Measurements from ENCODE around the gene MAD1L1. TPM values are rescaled to one million over a fixed set of nuclear protein-coding genes. Genes with fewer than 3 reads are reported as not detected.

MAD1L1 gene
- total RNA-seq, 1 experiment from 2014 or later: 50.8 TPM

DNA sequence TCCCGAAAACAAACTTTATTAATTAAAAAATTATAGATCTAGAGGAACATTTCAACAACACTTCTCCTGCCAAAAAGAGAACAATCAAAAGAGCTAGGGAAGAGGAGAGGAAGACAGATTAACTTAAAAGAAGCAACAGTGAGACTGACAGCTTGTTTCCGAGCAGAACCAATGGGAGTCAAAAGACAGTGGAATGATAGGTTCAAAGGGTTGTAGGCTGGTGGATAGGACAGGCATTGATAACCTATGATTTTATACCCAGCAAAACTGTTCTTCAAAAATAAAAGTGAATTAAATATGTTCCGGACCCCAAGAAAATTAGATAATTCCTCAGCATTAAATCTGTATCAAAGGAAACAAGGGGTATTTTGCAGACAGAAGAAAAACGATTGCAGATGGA lies 207.6 kb downstream of the MAD1L1 start:
- no TSS peak for BruUV-seq (replicated peaks)
- Histone ChIP-seq H3K4me2 (no peak overlapping the region), H3K9me2 (ENCODE audit: insufficient read depth) (no peaks in the 10 kb centered on the region), H2AFZ (no peak overlapping the region), H3K4me1 (replicated peaks; ENCODE audit: insufficient read depth) (no peaks in the 10 kb centered on the region), H3K79me2 (ENCODE audit: low read depth) (no peaks in the 10 kb centered on the region), H3K9me3 (ENCODE audit: insufficient read depth, low read depth) (peaks cover 14% of the 10 kb centered on the region), H3F3A (ENCODE audit: insufficient read depth, low read depth) (peaks cover 4% of the 10 kb centered on the region; the same call in 1 of the 2 replicates), H3K36me3 (ENCODE audit: low read depth) (no peaks in the 10 kb centered on the region), H3K4me3 (no peak overlapping the region), H3K27ac (no peak overlapping the region), H3K27me3 (ENCODE audit: insufficient read depth, low read depth) (no peaks in the 10 kb centered on the region), H4K20me1 (ENCODE audit: insufficient read depth) (0 out of 2 replicates have a peak, but pooled peaks cover 3% of the 10 kb centered on the region)
- ChIA-PET POLR2A (ENCODE audit: unreplicated experiment) (no interaction called here), CTCF (no interaction called here)
- no peak for DNase-seq
- TF ChIP-seq, protein P1, sequence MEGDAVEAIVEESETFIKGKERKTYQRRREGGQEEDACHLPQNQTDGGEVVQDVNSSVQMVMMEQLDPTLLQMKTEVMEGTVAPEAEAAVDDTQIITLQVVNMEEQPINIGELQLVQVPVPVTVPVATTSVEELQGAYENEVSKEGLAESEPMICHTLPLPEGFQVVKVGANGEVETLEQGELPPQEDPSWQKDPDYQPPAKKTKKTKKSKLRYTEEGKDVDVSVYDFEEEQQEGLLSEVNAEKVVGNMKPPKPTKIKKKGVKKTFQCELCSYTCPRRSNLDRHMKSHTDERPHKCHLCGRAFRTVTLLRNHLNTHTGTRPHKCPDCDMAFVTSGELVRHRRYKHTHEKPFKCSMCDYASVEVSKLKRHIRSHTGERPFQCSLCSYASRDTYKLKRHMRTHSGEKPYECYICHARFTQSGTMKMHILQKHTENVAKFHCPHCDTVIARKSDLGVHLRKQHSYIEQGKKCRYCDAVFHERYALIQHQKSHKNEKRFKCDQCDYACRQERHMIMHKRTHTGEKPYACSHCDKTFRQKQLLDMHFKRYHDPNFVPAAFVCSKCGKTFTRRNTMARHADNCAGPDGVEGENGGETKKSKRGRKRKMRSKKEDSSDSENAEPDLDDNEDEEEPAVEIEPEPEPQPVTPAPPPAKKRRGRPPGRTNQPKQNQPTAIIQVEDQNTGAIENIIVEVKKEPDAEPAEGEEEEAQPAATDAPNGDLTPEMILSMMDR (conservative IDR thresholded peaks at IDR 0.05): no peak
- TF ChIP-seq EZH2 (IDR thresholded peaks at IDR 0.05; ENCODE audit: low read depth): no peak
- intact Hi-C loops (cut with micrococcal nuclease; ENCODE audit: unreplicated experiment): no loop called here

DNA sequence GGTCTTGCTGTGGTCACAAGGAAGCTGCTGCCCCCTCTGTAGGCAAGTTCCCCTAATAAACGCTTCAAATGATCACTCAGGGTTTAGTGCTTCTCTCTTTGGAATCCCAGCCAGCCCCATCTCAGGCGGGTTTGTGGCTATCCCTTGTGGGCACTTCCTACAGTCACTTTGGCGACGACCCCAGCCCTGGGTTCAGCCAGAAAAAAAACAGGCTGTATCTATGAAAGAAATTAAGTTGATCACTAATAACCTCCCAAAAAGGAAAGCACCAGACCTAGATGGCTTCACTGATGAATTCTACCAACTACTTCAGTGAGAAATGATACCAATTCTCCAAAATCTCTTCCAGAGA lies 208.2 kb downstream of the MAD1L1 start:
- intact Hi-C loops (cut with micrococcal nuclease; ENCODE audit: unreplicated experiment): no loop called here
- no peak for DNase-seq
- Histone ChIP-seq H3K9me3 (ENCODE audit: insufficient read depth, low read depth) (peaks cover 14% of the 10 kb centered on the region), H3K79me2 (ENCODE audit: low read depth) (no peaks in the 10 kb centered on the region), H3K4me3 (no peak overlapping the region), H4K20me1 (ENCODE audit: insufficient read depth) (0 out of 2 replicates have a peak, but pooled peaks cover 3% of the 10 kb centered on the region), H3K9me2 (ENCODE audit: insufficient read depth) (no peaks in the 10 kb centered on the region), H2AFZ (no peak overlapping the region), H3K27me3 (ENCODE audit: insufficient read depth, low read depth) (no peaks in the 10 kb centered on the region), H3K27ac (no peak overlapping the region), H3K4me2 (no peak overlapping the region), H3K4me1 (replicated peaks; ENCODE audit: insufficient read depth) (no peaks in the 10 kb centered on the region), H3F3A (ENCODE audit: insufficient read depth, low read depth) (peaks cover 4% of the 10 kb centered on the region; the same call in 1 of the 2 replicates), H3K36me3 (ENCODE audit: low read depth) (no peaks in the 10 kb centered on the region)
- CTCF ChIA-PET: no interaction called here
- BruUV-seq (replicated peaks): no TSS peak
- TF ChIP-seq EZH2 (IDR thresholded peaks at IDR 0.05; ENCODE audit: low read depth): no peak
- TF ChIP-seq, protein P1 (conservative IDR thresholded peaks at IDR 0.05): no peak
- POLR2A ChIA-PET (ENCODE audit: unreplicated experiment): no interaction called here

DNA sequence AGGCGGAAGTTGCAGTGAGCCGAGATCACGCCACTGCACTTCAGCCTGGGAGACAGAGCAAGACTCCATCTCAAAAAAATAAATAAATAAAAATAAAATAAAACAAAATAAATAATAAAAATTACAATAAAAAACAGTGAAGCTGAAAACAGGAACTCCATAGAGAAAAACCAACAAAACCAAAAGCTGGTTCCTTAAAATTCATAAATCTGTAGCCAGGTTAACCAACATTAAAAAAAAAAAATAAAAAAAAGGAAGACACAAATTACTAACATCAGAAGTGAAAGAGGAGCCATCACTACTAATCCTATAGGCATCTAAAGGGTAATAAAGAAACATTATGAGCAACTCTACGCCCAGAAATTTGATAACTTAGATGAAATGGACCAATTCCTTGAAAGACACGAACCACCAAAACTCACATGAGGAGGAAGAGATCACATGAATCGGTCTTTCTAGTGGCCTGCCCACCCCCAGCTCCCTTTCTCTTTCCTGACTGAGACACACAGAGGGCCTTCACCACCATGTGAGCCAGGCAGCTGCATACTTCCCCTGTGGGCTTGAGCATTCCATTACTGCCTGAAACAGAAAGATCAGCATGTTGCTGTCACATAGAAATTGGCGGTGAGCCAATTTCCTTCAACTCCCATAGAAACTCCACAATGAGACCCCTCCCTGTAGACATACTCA lies 208.7 kb downstream of the MAD1L1 start:
- Histone ChIP-seq H3K9me2 (ENCODE audit: insufficient read depth) (no peaks in the 10 kb centered on the region), H4K20me1 (ENCODE audit: insufficient read depth) (0 out of 2 replicates have a peak, but pooled peaks cover 3% of the 10 kb centered on the region), H3K4me2 (no peak overlapping the region), H2AFZ (no peak overlapping the region), H3K27me3 (ENCODE audit: insufficient read depth, low read depth) (no peaks in the 10 kb centered on the region), H3K4me1 (replicated peaks; ENCODE audit: insufficient read depth) (0 out of 2 replicates have a peak, but pooled peaks cover 1% of the 10 kb centered on the region), H3K36me3 (ENCODE audit: low read depth) (no peaks in the 10 kb centered on the region), H3K4me3 (no peak overlapping the region), H3K79me2 (ENCODE audit: low read depth) (no peaks in the 10 kb centered on the region), H3F3A (ENCODE audit: insufficient read depth, low read depth) (peaks cover 4% of the 10 kb centered on the region; the same call in 1 of the 2 replicates), H3K9me3 (ENCODE audit: insufficient read depth, low read depth) (peaks cover 14% of the 10 kb centered on the region), H3K27ac (no peak overlapping the region)
- TF ChIP-seq EZH2 (IDR thresholded peaks at IDR 0.05; ENCODE audit: low read depth): no peak
- TF ChIP-seq, protein P1 (conservative IDR thresholded peaks at IDR 0.05): no peak
- intact Hi-C loops (cut with micrococcal nuclease; ENCODE audit: unreplicated experiment): no loop called here
- BruUV-seq (replicated peaks): no TSS peak
- ChIA-PET POLR2A (ENCODE audit: unreplicated experiment) (interaction anchor here (0.7 kb wide), 1 partner anchor 867 kb away, joined by 3 read pairs; no protein-coding TSS in a partner anchor), CTCF (no interaction called here)
- DNase-seq: no peak

Data from PC-9 (cell line).